Mesothelial cell of epicardium (in vitro differentiated cells): Measurements from ENCODE around the gene NF2. TPM values are rescaled to one million over a fixed set of nuclear protein-coding genes. Genes with fewer than 3 reads are reported as not detected.

ENCODE experiments used
- DNase-seq, 2 experiments: peaks; one replicate each; pipeline ENCODE4 v3.0.0; 2021; ENCODE audit warnings: low spot score in 2 of 2; ENCODE audit not compliant: unreplicated experiment in 2 of 2
- H3K27ac Mint-ChIP-seq: 2 replicates; pipeline ENCODE4 v1.8.0; 2021; ENCODE audit warnings: mixed read lengths
- H3K27me3 Mint-ChIP-seq: 2 replicates; pipeline ENCODE4 v1.8.0; 2021; ENCODE audit warnings: low read depth, mixed read lengths
- H3K36me3 Mint-ChIP-seq: 2 replicates; pipeline ENCODE4 v1.8.0; 2021; ENCODE audit warnings: mixed read lengths
- H3K4me1 Mint-ChIP-seq: 2 replicates; pipeline ENCODE4 v1.8.0; 2021; ENCODE audit warnings: mixed read lengths
- H3K4me3 Mint-ChIP-seq: 2 replicates; pipeline ENCODE4 v1.8.0; 2021; ENCODE audit warnings: mild to moderate bottlenecking, moderate library complexity, mixed read lengths
- H3K9me3 Mint-ChIP-seq: 2 replicates; pipeline ENCODE4 v1.8.0; 2021; ENCODE audit warnings: mixed read lengths
- total RNA-seq: library from RNA; stranded (reverse); gene quantifications from 3 replicates; pipeline ENCODE4 v1.2.1, GENCODE V29; 2021
- TF ChIP-seq, protein P1 (sequence below): fragments of 200-600 bp; sonication (generic); IDR thresholded peaks from one replicate; pipeline ENCODE4 v1.5.0; 2021; ENCODE audit warnings: antibody characterized with exemption; ENCODE audit not compliant: unreplicated experiment

NF2 gene
- total RNA-seq, 1 donor from 2014 or later = 42.1 TPM

GRCh38 chr22:29702000-29702930 lies 98.8 kb downstream of the NF2 start:
- Mint-ChIP-seq H3K27ac (no peak overlapping the region), H3K4me3 (no peak overlapping the region), H3K4me1 (peaks cover 21% of the 10 kb centered on the region)

GRCh38 chr22:29702931-29703501 lies 99.6 kb downstream of the NF2 start:
- peaks cover 21% of the 10 kb centered on the region for H3K4me1 Mint-ChIP-seq
- no peak overlapping the region for H3K4me3 Mint-ChIP-seq
- TF ChIP-seq, protein P1, sequence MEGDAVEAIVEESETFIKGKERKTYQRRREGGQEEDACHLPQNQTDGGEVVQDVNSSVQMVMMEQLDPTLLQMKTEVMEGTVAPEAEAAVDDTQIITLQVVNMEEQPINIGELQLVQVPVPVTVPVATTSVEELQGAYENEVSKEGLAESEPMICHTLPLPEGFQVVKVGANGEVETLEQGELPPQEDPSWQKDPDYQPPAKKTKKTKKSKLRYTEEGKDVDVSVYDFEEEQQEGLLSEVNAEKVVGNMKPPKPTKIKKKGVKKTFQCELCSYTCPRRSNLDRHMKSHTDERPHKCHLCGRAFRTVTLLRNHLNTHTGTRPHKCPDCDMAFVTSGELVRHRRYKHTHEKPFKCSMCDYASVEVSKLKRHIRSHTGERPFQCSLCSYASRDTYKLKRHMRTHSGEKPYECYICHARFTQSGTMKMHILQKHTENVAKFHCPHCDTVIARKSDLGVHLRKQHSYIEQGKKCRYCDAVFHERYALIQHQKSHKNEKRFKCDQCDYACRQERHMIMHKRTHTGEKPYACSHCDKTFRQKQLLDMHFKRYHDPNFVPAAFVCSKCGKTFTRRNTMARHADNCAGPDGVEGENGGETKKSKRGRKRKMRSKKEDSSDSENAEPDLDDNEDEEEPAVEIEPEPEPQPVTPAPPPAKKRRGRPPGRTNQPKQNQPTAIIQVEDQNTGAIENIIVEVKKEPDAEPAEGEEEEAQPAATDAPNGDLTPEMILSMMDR = no peak
- H3K27ac Mint-ChIP-seq = no peak overlapping the region
- H3K9me3 Mint-ChIP-seq = no peaks in the 10 kb centered on the region
- peaks cover 3% of the 10 kb centered on the region for H3K36me3 Mint-ChIP-seq
- H3K27me3 Mint-ChIP-seq = peaks cover 64% of the 10 kb centered on the region
- DNase-seq = no peak

More at GRCh38 chr22:29702000-29702930, 98.8 kb downstream of the NF2 start:
- Mint-ChIP-seq H3K9me3 (no peaks in the 10 kb centered on the region), H3K36me3 (peaks cover 4% of the 10 kb centered on the region), H3K27me3 (peaks cover 57% of the 10 kb centered on the region)
- DNase-seq = no peak
- TF ChIP-seq, protein P1 = no peak

DNA sequence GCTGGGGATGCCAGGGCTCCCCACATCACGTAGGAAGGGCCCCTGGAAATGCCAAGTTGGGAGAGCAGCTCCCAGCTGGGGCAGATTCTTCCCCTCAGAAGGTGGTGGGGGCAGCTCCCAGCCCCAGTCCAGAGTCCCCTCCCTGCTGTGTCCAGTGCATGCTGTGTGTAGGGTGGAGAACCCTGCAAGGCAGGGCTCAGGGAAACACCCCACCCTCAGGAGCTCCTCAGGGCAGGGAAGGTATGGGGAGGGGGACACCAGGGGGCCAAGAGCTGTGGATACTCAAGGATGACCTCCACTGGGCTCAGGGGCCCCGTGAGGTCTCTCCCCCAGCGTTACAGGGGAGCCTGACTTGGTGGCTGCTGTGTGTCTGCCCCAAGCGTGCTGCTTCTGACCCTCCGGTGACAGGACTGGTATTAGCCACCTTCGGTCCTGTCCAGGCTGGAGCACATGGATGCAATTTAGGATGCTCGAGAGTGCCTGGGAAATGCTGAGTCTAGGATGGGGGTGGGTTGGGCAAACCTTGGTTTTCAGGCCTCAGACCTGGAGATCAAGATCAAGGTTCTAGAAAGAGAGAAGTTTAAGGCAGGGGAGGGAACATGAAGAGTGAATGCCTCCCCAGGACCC lies 100.2 kb downstream of the NF2 start:
- TF ChIP-seq, protein P1 = no peak
- H3K4me3 Mint-ChIP-seq = no peak overlapping the region
- DNase-seq = no peak
- H3K27ac Mint-ChIP-seq = no peak overlapping the region
- H3K36me3 Mint-ChIP-seq = no peaks in the 10 kb centered on the region
- peaks cover 21% of the 10 kb centered on the region for H3K4me1 Mint-ChIP-seq
- peaks cover 71% of the 10 kb centered on the region for H3K27me3 Mint-ChIP-seq
- H3K9me3 Mint-ChIP-seq = no peaks in the 10 kb centered on the region

DNA sequence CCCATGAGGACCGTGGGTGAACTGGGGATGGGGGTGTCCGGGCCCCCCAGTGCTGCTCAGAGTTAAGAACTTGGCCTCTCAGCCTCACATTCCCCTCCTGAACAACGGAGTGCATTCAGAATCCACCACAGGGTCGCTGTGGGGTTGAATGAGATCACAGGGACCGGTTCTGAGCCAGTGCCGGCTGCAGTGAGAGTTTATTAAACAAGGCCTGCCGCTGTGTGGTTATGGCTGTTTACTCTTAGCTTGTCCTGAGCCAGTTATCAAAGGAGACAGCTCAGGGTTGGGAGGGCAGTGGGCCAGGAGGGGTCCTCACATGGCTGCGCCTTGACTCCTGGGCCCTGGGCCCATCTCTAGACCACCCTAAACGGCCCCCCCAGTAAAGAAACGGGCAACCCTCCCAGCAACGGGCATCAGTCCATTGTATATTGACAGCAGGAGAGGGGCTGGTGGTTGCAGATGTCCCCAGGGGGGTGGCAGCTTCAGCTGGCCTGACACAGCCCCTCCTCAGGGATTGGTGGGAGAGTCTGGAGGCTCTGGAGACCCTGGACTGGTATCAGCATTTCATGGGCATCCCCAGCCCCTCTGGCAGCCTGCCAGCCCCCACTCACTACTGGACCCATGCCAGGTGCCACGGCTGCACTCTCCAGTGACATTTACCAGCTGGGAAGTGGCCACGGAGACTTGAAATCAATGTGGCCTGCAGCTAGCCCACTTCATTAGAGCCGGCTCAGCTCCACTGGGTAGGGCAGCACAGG lies 101.3 kb downstream of the NF2 start:
- H3K27ac Mint-ChIP-seq = no peak overlapping the region
- TF ChIP-seq, protein P1 = no peak
- H3K4me3 Mint-ChIP-seq = no peak overlapping the region
- no peaks in the 10 kb centered on the region for H3K36me3 Mint-ChIP-seq
- peaks cover 81% of the 10 kb centered on the region for H3K27me3 Mint-ChIP-seq
- no peak for DNase-seq
- H3K4me1 Mint-ChIP-seq = peaks cover 21% of the 10 kb centered on the region
- H3K9me3 Mint-ChIP-seq = no peaks in the 10 kb centered on the region

GRCh38 chr22:29705651-29706050 lies 102.2 kb downstream of the NF2 start:
- H3K36me3 Mint-ChIP-seq = no peaks in the 10 kb centered on the region
- H3K27ac Mint-ChIP-seq = no peak overlapping the region
- DNase-seq = no peak
- peaks cover 84% of the 10 kb centered on the region for H3K27me3 Mint-ChIP-seq
- H3K4me1 Mint-ChIP-seq = peaks cover 21% of the 10 kb centered on the region
- TF ChIP-seq, protein P1 = no peak
- H3K4me3 Mint-ChIP-seq = no peak overlapping the region
- no peaks in the 10 kb centered on the region for H3K9me3 Mint-ChIP-seq
